ENCODE results near the gene MFSD1.

Gene MFSD1

GRCh38 chr3:158769549-158769948 is 32.3 kb upstream of the MFSD1 start:
- H3K4me3 ChIP-seq (ENCODE audit: low read depth, low read length) = no peak overlapping the region
- no peak for DNase-seq (ENCODE audit: low read depth)
- TF ChIP-seq MYC (IDR thresholded peaks at IDR 0.05; ENCODE audit: low read depth, low read length) (no peak), POLR2A (IDR thresholded peaks at IDR 0.05; ENCODE audit: extremely low read depth, insufficient read length) (no peak), CTCF (IDR thresholded peaks at IDR 0.05; ENCODE audit: low read depth, low read length) (no peak), MAX (IDR thresholded peaks at IDR 0.05; ENCODE audit: low read depth, low read length) (no peak)

- TF ChIP-seq MYC (IDR thresholded peaks at IDR 0.05; ENCODE audit: low read depth, low read length) = no peak
- no peak for TF ChIP-seq CTCF (IDR thresholded peaks at IDR 0.05; ENCODE audit: low read depth, low read length)
- no peak for TF ChIP-seq POLR2A (IDR thresholded peaks at IDR 0.05; ENCODE audit: extremely low read depth, insufficient read length)
- no peak for TF ChIP-seq MAX (IDR thresholded peaks at IDR 0.05; ENCODE audit: low read depth, low read length)
- no peak overlapping the region for H3K4me3 ChIP-seq (ENCODE audit: low read depth, low read length)
- no peak for DNase-seq (ENCODE audit: low read depth)
Observed at GRCh38 chr3:158769952-158770740, 31.7 kb upstream of the MFSD1 start.

GRCh38 chr3:158770741-158771350 is 31.0 kb upstream of the MFSD1 start:
- TF ChIP-seq MYC (IDR thresholded peaks at IDR 0.05; ENCODE audit: low read depth, low read length) (no peak), MAX (IDR thresholded peaks at IDR 0.05; ENCODE audit: low read depth, low read length) (no peak), POLR2A (IDR thresholded peaks at IDR 0.05; ENCODE audit: extremely low read depth, insufficient read length) (no peak), CTCF (IDR thresholded peaks at IDR 0.05; ENCODE audit: low read depth, low read length) (no peak)
- H3K4me3 ChIP-seq (ENCODE audit: low read depth, low read length) = no peak overlapping the region
- DNase-seq (ENCODE audit: low read depth) = no peak

- H3K4me3 ChIP-seq (ENCODE audit: low read depth, low read length) = no peak overlapping the region
- DNase-seq (ENCODE audit: low read depth) = no peak
- no peak for TF ChIP-seq MAX (IDR thresholded peaks at IDR 0.05; ENCODE audit: low read depth, low read length)
- TF ChIP-seq CTCF (IDR thresholded peaks at IDR 0.05; ENCODE audit: low read depth, low read length) = no peak
- TF ChIP-seq MYC (IDR thresholded peaks at IDR 0.05; ENCODE audit: low read depth, low read length) = no peak
- no peak for TF ChIP-seq POLR2A (IDR thresholded peaks at IDR 0.05; ENCODE audit: extremely low read depth, insufficient read length)
Observed at GRCh38 chr3:158771577-158771976, 30.3 kb upstream of the MFSD1 start.

GRCh38 chr3:158771982-158772381 is 29.9 kb upstream of the MFSD1 start:
- DNase-seq (ENCODE audit: low read depth) = no peak
- H3K4me3 ChIP-seq (ENCODE audit: low read depth, low read length) = no peak overlapping the region
- no peak for TF ChIP-seq CTCF (IDR thresholded peaks at IDR 0.05; ENCODE audit: low read depth, low read length)
- no peak for TF ChIP-seq MAX (IDR thresholded peaks at IDR 0.05; ENCODE audit: low read depth, low read length)
- TF ChIP-seq POLR2A (IDR thresholded peaks at IDR 0.05; ENCODE audit: extremely low read depth, insufficient read length) = no peak
- TF ChIP-seq MYC (IDR thresholded peaks at IDR 0.05; ENCODE audit: low read depth, low read length) = no peak
